PFSK-1 (cell line): ENCODE data around the gene SOCS7.

ENCODE experiments used
- FOXP2 ChIP-seq: optimal IDR thresholded peaks from 2 replicates; pipeline ENCODE3; 2011; ENCODE audit warnings: borderline replicate concordance, control low read depth, inconsistent platforms; ENCODE audit not compliant: insufficient read depth; ENCODE audit errors: extremely low read length, extremely low read depth
- POLR2AphosphoS5 ChIP-seq: IDR thresholded peaks from 2 replicates; pipeline ENCODE4 v1.6.1; 2012; ENCODE audit warnings: low read depth, mild to moderate bottlenecking, control low read depth, low read length, moderate library complexity
- REST ChIP-seq, 2 experiments: IDR thresholded peaks; 2 replicates each; pipeline versions ENCODE4 v1.6.1 to v1.8.0; 2011 to 2012; ENCODE audit warnings: low read depth in 2 of 2, low read length in 2 of 2, control low read depth in 1 of 2, inconsistent platforms in 1 of 2, mild to moderate bottlenecking in 1 of 2, moderate library complexity in 1 of 2; ENCODE audit not compliant: insufficient read depth in 1 of 2
- SIN3A ChIP-seq: IDR thresholded peaks from 2 replicates; pipeline ENCODE4 v1.6.1; 2012; ENCODE audit warnings: mild to moderate bottlenecking, low read length, moderate library complexity, borderline replicate concordance; ENCODE audit not compliant: insufficient read depth
- TAF1 ChIP-seq: IDR thresholded peaks from 2 replicates; pipeline ENCODE4 v1.6.1; 2012; ENCODE audit warnings: low read length, control low read depth, borderline replicate concordance; ENCODE audit not compliant: insufficient read depth

SOCS7 gene

GRCh38 chr17:38336838-38337237 is 14.8 kb upstream of the SOCS7 start:
- no peak for TF ChIP-seq TAF1
- TF ChIP-seq REST (IDR thresholded peaks at IDR 0.05; ENCODE audit: insufficient read depth in 1 of 2, low read depth in 2 of 2, low read length in 2 of 2), result no peak
- TF ChIP-seq SIN3A, result no peak
- TF ChIP-seq FOXP2, result no peak
- TF ChIP-seq POLR2AphosphoS5, result no peak

- TF ChIP-seq FOXP2 (no peak), REST (IDR thresholded peaks at IDR 0.05; ENCODE audit: insufficient read depth in 1 of 2, low read depth in 2 of 2, low read length in 2 of 2) (no peak), SIN3A (no peak), POLR2AphosphoS5 (no peak), TAF1 (no peak)
Observed at GRCh38 chr17:38338053-38338452, 13.6 kb upstream of the SOCS7 start.

GRCh38 chr17:38338535-38338934 is 13.1 kb upstream of the SOCS7 start:
- TF ChIP-seq FOXP2 (no peak), SIN3A (no peak), POLR2AphosphoS5 (no peak), TAF1 (no peak), REST (IDR thresholded peaks at IDR 0.05; ENCODE audit: insufficient read depth in 1 of 2, low read depth in 2 of 2, low read length in 2 of 2) (no peak)

- TF ChIP-seq POLR2AphosphoS5 (no peak), REST (IDR thresholded peaks at IDR 0.05; ENCODE audit: insufficient read depth in 1 of 2, low read depth in 2 of 2, low read length in 2 of 2) (no peak), TAF1 (no peak), SIN3A (no peak), FOXP2 (no peak)
Observed at GRCh38 chr17:38339891-38340290, 11.8 kb upstream of the SOCS7 start.

- no peak for TF ChIP-seq FOXP2
- no peak for TF ChIP-seq REST (IDR thresholded peaks at IDR 0.05; ENCODE audit: insufficient read depth in 1 of 2, low read depth in 2 of 2, low read length in 2 of 2)
- no peak for TF ChIP-seq SIN3A
Observed at GRCh38 chr17:38341035-38341721, 10.5 kb upstream of the SOCS7 start.
